ENCODE results near the gene GPR25. TPM values are rescaled to one million over a fixed set of nuclear protein-coding genes. Genes with fewer than 3 reads are reported as not detected.

The GPR25 gene
- total RNA-seq, 1 donor from 2014 or later = not detected

- no peak overlapping the region for H3K27ac ChIP-seq
- H3K4me1 ChIP-seq = peaks cover 20% of the 10 kb centered on the region
- Mint-ChIP-seq H3K27ac (peak overlapping the region; percentile 43), H3K36me3 (no peaks in the 10 kb centered on the region), H3K27me3 (ENCODE audit: insufficient read depth, low read depth) (peaks cover 11% of the 10 kb centered on the region), H3K4me1 (peaks cover 35% of the 10 kb centered on the region), H3K4me3 (peak overlapping the region; percentile 22), H3K9me3 (no peaks in the 10 kb centered on the region)
- H4K20me1 ChIP-seq (ENCODE audit: low read depth) = no peaks in the 10 kb centered on the region
- H3K4me2 ChIP-seq = no peak overlapping the region
- DNase-seq (ENCODE audit: low spot score) = no peak
- no peaks in the 10 kb centered on the region for H3K9me3 ChIP-seq (ENCODE audit: low read depth)
- H3K79me2 ChIP-seq (ENCODE audit: low read depth) = peaks cover 3% of the 10 kb centered on the region
- peak overlapping the region; percentile 3 for H2AFZ ChIP-seq (replicated peaks)
- H3K9ac ChIP-seq = no peak overlapping the region
- H3K4me3 ChIP-seq = no peak overlapping the region
- peaks cover 34% of the 10 kb centered on the region for H3F3A ChIP-seq (ENCODE audit: low read depth)
- TF ChIP-seq, protein P1, sequence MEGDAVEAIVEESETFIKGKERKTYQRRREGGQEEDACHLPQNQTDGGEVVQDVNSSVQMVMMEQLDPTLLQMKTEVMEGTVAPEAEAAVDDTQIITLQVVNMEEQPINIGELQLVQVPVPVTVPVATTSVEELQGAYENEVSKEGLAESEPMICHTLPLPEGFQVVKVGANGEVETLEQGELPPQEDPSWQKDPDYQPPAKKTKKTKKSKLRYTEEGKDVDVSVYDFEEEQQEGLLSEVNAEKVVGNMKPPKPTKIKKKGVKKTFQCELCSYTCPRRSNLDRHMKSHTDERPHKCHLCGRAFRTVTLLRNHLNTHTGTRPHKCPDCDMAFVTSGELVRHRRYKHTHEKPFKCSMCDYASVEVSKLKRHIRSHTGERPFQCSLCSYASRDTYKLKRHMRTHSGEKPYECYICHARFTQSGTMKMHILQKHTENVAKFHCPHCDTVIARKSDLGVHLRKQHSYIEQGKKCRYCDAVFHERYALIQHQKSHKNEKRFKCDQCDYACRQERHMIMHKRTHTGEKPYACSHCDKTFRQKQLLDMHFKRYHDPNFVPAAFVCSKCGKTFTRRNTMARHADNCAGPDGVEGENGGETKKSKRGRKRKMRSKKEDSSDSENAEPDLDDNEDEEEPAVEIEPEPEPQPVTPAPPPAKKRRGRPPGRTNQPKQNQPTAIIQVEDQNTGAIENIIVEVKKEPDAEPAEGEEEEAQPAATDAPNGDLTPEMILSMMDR (IDR thresholded peaks at IDR 0.05) = no peak
- TF ChIP-seq EZH2phosphoT487 (IDR thresholded peaks at IDR 0.05) (no peak), EZH2 (IDR thresholded peaks at IDR 0.05) (no peak)
- H3K36me3 ChIP-seq = no peaks in the 10 kb centered on the region
- no peaks in the 10 kb centered on the region for H3K27me3 ChIP-seq
These were observed 14.3 kb downstream of the GPR25 start for GRCh38 chr1:200887036-200887435.

GRCh38 chr1:200887772-200888348, 15.1 kb downstream of the GPR25 start:
- peaks cover 41% of the 10 kb centered on the region for H3F3A ChIP-seq (ENCODE audit: low read depth)
- TF ChIP-seq EZH2phosphoT487 (IDR thresholded peaks at IDR 0.05) (no peak), EZH2 (IDR thresholded peaks at IDR 0.05) (no peak)
- TF ChIP-seq, protein P1 (IDR thresholded peaks at IDR 0.05) = no peak
- no peaks in the 10 kb centered on the region for H3K27me3 ChIP-seq
- H3K79me2 ChIP-seq (ENCODE audit: low read depth) = peaks cover 11% of the 10 kb centered on the region
- H3K4me1 ChIP-seq = peaks cover 23% of the 10 kb centered on the region
- no peaks in the 10 kb centered on the region for H3K36me3 Mint-ChIP-seq
- H3K4me3 ChIP-seq = no peak overlapping the region
- no peak overlapping the region for H3K4me2 ChIP-seq
- H3K36me3 ChIP-seq = no peaks in the 10 kb centered on the region
- peak; percentile 12 for DNase-seq (ENCODE audit: low spot score)
- H3K4me3 Mint-ChIP-seq = no peak overlapping the region
- H3K9me3 ChIP-seq (ENCODE audit: low read depth) = no peaks in the 10 kb centered on the region
- peaks cover 41% of the 10 kb centered on the region for H3K4me1 Mint-ChIP-seq
- H3K27ac ChIP-seq = no peak overlapping the region
- H4K20me1 ChIP-seq (ENCODE audit: low read depth) = peaks cover 5% of the 10 kb centered on the region
- no peak overlapping the region for H3K9ac ChIP-seq
- no peaks in the 10 kb centered on the region for H3K9me3 Mint-ChIP-seq
- H2AFZ ChIP-seq (replicated peaks) = peak overlapping the region; percentile 83
- H3K27ac Mint-ChIP-seq = no peak overlapping the region
- peaks cover 11% of the 10 kb centered on the region for H3K27me3 Mint-ChIP-seq (ENCODE audit: insufficient read depth, low read depth)

DNA sequence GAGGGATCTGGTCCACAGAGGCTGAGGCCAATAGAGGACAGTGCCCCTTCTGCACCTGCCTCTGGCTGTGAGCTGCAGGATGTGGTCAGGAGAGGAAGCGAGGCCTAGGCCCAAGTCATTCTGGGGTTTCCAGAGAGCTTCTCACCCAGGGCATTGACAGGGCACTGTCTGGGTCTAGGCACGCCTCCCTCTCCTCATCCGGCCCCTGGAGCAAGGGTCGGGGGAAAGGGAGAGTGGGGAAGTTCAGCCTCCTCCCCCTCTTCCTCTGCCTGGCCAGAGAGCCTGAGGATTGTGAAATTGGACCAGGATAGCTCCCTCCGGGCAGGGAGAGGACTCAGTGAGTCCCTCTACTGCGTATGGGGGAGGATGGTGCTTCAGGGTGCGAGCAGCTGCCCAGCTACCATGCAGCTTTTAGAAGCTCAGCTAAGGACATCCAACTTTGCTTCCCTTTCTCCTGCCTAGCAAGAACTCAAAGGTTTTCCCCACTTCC, 15.6 kb downstream of the GPR25 start:
- H3K36me3 Mint-ChIP-seq = no peaks in the 10 kb centered on the region
- Histone ChIP-seq H4K20me1 (ENCODE audit: low read depth) (peaks cover 10% of the 10 kb centered on the region), H3K4me3 (no peak overlapping the region), H3K36me3 (no peaks in the 10 kb centered on the region), H2AFZ (replicated peaks) (peak overlapping the region; percentile 83), H3K79me2 (ENCODE audit: low read depth) (peaks cover 16% of the 10 kb centered on the region), H3F3A (ENCODE audit: low read depth) (peaks cover 41% of the 10 kb centered on the region), H3K9ac (no peak overlapping the region), H3K4me1 (peaks cover 29% of the 10 kb centered on the region), H3K9me3 (ENCODE audit: low read depth) (no peaks in the 10 kb centered on the region), H3K27me3 (no peaks in the 10 kb centered on the region), H3K27ac (no peak overlapping the region), H3K4me2 (no peak overlapping the region)
- no peak for TF ChIP-seq EZH2 (IDR thresholded peaks at IDR 0.05)
- TF ChIP-seq, protein P1 (IDR thresholded peaks at IDR 0.05) = no peak
- no peak for TF ChIP-seq EZH2phosphoT487 (IDR thresholded peaks at IDR 0.05)
- peaks cover 11% of the 10 kb centered on the region for H3K27me3 Mint-ChIP-seq (ENCODE audit: insufficient read depth, low read depth)
- peak overlapping the region; percentile 98 for H3K4me3 Mint-ChIP-seq
- no peak overlapping the region for H3K27ac Mint-ChIP-seq
- DNase-seq (ENCODE audit: low spot score) = peak; percentile 16
- H3K4me1 Mint-ChIP-seq = peaks cover 43% of the 10 kb centered on the region
- H3K9me3 Mint-ChIP-seq = no peaks in the 10 kb centered on the region

Data from neural progenitor cell (in vitro differentiated cells).